Measurements from ENCODE around the gene GLA. TPM values are rescaled to one million over a fixed set of nuclear protein-coding genes. Genes with fewer than 3 reads are reported as not detected.

The GLA gene
- total RNA-seq, 1 donor from 2014 or later: 26.4 TPM

DNA sequence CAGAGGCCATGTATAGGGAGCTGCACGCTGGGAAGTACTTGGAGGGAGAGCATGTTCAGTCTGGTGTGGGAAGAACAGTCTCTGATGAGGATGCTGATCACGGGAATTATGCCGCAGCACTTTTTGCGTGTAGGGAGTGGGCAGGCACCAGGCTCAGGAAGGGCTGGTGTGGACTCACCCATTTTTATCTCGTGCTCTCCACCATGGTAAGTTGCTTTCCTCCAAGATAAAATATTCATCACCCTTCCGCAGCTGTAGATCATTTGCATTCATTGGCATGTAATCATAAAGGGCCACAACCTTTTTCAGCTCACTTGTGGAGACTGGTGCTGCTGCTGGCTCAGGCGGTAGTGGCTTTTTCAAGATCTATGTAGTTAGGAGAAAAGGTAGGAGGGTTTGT lies 47.3 kb downstream of the GLA start:
- H3K4me1 Mint-ChIP-seq (ENCODE audit: unreplicated experiment): no peaks in the 10 kb centered on the region
- H3K9me3 Mint-ChIP-seq (ENCODE audit: unreplicated experiment): peaks cover 7% of the 10 kb centered on the region
- H3K4me3 Mint-ChIP-seq (ENCODE audit: unreplicated experiment): no peak overlapping the region
- no peak for DNase-seq (ENCODE audit: extremely low spot score, unreplicated experiment)
- no peaks in the 10 kb centered on the region for H3K36me3 Mint-ChIP-seq (ENCODE audit: unreplicated experiment)
- no peaks in the 10 kb centered on the region for H3K27me3 Mint-ChIP-seq (ENCODE audit: unreplicated experiment)
- no peak for TF ChIP-seq CTCF (IDR thresholded peaks at IDR 0.05)
- H3K27ac Mint-ChIP-seq (ENCODE audit: unreplicated experiment): no peak overlapping the region

DNA sequence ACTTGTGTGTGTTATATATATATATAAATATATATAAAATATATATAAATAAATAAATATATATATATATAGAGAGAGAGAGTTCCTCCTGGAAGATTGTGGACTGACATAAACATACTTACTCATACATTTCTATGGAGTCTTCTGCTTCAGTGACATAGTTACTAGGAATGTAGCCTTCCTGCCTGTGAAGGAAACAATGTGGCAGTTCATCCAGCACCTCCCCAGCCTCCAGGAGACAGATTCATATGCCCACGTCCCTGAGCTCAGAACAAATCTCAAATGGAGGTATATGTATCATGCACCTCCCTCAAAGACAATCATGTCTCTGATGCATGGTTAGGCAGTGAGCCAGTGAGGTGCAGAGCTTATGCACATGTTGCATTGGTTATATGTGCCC lies 47.8 kb downstream of the GLA start:
- H3K4me1 Mint-ChIP-seq (ENCODE audit: unreplicated experiment): no peaks in the 10 kb centered on the region
- no peak overlapping the region for H3K4me3 Mint-ChIP-seq (ENCODE audit: unreplicated experiment)
- no peak for DNase-seq (ENCODE audit: extremely low spot score, unreplicated experiment)
- H3K36me3 Mint-ChIP-seq (ENCODE audit: unreplicated experiment): no peaks in the 10 kb centered on the region
- TF ChIP-seq CTCF (IDR thresholded peaks at IDR 0.05): no peak
- peaks cover 7% of the 10 kb centered on the region for H3K9me3 Mint-ChIP-seq (ENCODE audit: unreplicated experiment)
- peaks cover 2% of the 10 kb centered on the region for H3K27me3 Mint-ChIP-seq (ENCODE audit: unreplicated experiment)
- H3K27ac Mint-ChIP-seq (ENCODE audit: unreplicated experiment): no peak overlapping the region

DNA sequence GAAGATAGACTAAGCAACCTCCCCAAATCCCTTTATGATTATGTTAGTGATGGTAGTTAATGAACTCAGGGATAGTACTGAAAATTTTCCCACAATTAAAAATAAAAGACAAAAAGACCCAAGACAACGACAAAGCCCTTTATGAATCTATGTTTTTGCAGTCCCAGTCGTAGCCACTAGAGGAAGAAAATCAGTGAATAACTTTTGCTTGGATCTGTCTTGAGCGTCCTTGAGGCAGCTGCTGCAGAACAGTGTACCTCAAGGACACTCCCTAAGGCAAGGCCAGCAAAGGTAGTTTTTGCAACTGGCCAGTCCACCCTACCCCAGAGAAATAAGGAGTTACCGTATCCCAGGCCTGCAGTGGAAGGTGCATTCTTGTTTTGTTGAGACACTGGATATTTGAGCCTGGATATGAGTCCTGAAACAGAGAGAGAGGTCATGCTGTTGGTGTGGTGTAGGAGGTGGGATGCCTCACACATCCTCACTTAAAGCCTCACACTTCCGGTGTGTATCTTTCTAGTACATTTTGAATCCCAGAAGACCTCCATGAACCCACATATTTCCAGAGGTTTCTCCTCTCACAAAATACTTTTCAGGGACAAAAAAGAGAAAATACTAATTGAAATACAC lies 50.4 kb downstream of the GLA start:
- Mint-ChIP-seq H3K27ac (ENCODE audit: unreplicated experiment) (no peak overlapping the region), H3K27me3 (ENCODE audit: unreplicated experiment) (peaks cover 2% of the 10 kb centered on the region), H3K36me3 (ENCODE audit: unreplicated experiment) (no peaks in the 10 kb centered on the region), H3K4me3 (ENCODE audit: unreplicated experiment) (no peak overlapping the region), H3K4me1 (ENCODE audit: unreplicated experiment) (no peaks in the 10 kb centered on the region), H3K9me3 (ENCODE audit: unreplicated experiment) (peaks cover 7% of the 10 kb centered on the region)
- peak; percentile 20 for TF ChIP-seq CTCF (IDR thresholded peaks at IDR 0.05)
- DNase-seq (ENCODE audit: extremely low spot score, unreplicated experiment): no peak

DNA sequence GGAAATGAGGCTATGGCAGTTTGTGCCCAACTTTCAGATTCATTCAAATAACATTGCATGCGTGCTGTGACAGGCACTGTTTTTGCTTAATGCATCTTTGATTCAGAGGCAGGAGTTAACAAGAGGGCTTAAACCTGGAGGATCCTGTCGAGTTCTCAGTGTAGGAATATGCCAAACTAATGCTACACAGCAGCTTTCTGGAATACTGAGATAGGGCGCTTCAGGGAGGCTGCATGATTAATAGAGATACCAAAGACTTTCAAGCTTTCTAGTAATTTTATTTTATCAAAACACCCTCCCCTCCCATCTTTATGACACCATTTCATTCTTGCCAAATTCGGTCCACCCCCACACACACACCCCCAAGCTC lies 58.5 kb downstream of the GLA start:
- Mint-ChIP-seq H3K27me3 (ENCODE audit: unreplicated experiment) (no peaks in the 10 kb centered on the region), H3K4me1 (ENCODE audit: unreplicated experiment) (peaks cover 11% of the 10 kb centered on the region), H3K36me3 (ENCODE audit: unreplicated experiment) (no peaks in the 10 kb centered on the region), H3K4me3 (ENCODE audit: unreplicated experiment) (peak overlapping the region; percentile 87), H3K27ac (ENCODE audit: unreplicated experiment) (peak overlapping the region; percentile 96), H3K9me3 (ENCODE audit: unreplicated experiment) (no peaks in the 10 kb centered on the region)
- no peak for DNase-seq (ENCODE audit: extremely low spot score, unreplicated experiment)
- no peak for TF ChIP-seq CTCF (IDR thresholded peaks at IDR 0.05)

DNA sequence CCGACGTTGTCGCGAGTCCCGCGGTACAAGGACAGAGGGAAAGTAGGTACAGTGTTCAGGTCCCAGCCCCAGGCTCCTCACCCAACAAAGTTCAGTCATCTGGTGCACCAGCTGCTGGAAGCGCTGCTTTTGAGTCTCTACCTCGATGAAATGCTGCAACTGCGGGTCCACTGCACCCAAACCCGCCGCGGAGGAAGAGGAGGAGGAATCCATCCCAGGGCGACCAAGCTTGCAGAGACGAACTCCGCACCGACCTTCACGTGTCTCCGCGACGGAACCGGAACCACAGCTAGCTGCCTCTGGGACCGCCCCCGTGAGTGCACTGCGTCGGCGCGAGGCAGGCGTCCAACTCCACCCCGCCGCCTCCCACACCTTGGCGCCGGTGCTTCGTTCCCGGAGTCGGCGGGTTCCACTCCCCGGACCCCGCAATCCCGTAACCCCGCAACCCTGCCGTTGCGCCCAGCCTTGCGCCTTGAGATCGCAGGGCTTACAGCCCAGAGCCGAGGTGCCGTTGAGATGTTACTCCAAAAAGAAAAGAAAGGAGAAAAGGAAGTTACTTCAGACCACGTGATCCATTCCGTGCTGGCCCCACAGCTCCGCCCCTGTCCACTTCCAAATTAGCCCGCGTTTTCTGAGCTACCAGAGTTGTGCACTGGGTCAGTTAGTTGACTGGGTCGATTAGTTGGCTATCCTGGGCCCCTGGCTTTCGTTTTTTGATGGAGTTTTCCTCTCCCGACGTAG lies 59.1 kb downstream of the GLA start, which contains the start of gene TIMM8A:
Gene TIMM8A (minus strand): TSS at position 291 of the 741 bp plus-strand sequence. CDS start 78 bp downstream, at position 213.
- Mint-ChIP-seq H3K9me3 (ENCODE audit: unreplicated experiment) (no peaks in the 10 kb centered on the region), H3K27ac (ENCODE audit: unreplicated experiment) (peak within 1 kb of the TSS; percentile 96), H3K4me1 (ENCODE audit: unreplicated experiment) (peaks cover 11% of the 10 kb centered on the region), H3K27me3 (ENCODE audit: unreplicated experiment) (no peaks in the 10 kb centered on the region), H3K4me3 (ENCODE audit: unreplicated experiment) (peak within 1 kb of the TSS; percentile 87), H3K36me3 (ENCODE audit: unreplicated experiment) (no peaks in the 10 kb centered on the region)
- peak; percentile 87 for DNase-seq (ENCODE audit: extremely low spot score, unreplicated experiment)
- TF ChIP-seq CTCF (IDR thresholded peaks at IDR 0.05): no peak
